ENCODE results near the gene TDRD12.

GRCh38 chr19:32808236-32808635, 88.7 kb downstream of the TDRD12 start:
- TF ChIP-seq, protein P1, sequence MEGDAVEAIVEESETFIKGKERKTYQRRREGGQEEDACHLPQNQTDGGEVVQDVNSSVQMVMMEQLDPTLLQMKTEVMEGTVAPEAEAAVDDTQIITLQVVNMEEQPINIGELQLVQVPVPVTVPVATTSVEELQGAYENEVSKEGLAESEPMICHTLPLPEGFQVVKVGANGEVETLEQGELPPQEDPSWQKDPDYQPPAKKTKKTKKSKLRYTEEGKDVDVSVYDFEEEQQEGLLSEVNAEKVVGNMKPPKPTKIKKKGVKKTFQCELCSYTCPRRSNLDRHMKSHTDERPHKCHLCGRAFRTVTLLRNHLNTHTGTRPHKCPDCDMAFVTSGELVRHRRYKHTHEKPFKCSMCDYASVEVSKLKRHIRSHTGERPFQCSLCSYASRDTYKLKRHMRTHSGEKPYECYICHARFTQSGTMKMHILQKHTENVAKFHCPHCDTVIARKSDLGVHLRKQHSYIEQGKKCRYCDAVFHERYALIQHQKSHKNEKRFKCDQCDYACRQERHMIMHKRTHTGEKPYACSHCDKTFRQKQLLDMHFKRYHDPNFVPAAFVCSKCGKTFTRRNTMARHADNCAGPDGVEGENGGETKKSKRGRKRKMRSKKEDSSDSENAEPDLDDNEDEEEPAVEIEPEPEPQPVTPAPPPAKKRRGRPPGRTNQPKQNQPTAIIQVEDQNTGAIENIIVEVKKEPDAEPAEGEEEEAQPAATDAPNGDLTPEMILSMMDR (IDR thresholded peaks at IDR 0.05; ENCODE audit: insufficient read depth, low read length, poor library complexity, severe bottlenecking), result no peak
- TF ChIP-seq EZH2phosphoT487 (conservative IDR thresholded peaks at IDR 0.05; ENCODE audit: low read length), result no peak

Measured in SU-DHL-6 (cell line).